Astrocyte (in vitro differentiated cells and primary cell): ENCODE data around the gene USP3. TPM values are rescaled to one million over a fixed set of nuclear protein-coding genes. Genes with fewer than 3 reads are reported as not detected.

Experiments
- DNase-seq: peaks from one replicate; pipeline ENCODE4 v3.0.0-alpha.2; 2010; ENCODE audit warnings: low read depth
- FAIRE-seq: peaks from 2 replicates; lab custom pipeline; 2011; peaks lifted over from hg19 to GRCh38; lab: Jason Lieb, UNC
- H2AFZ ChIP-seq: 2 replicates; pipeline ENCODE4 v1.6.0; 2012; ENCODE audit warnings: low read depth, low read length, inconsistent platforms
- H3K27ac ChIP-seq: 2 replicates; pipeline ENCODE4 v1.5.1; 2011; ENCODE audit warnings: low read depth, low read length, inconsistent platforms
- H3K27me3 ChIP-seq: 2 replicates; pipeline ENCODE4 v1.6.0; 2011; ENCODE audit warnings: low read length, inconsistent platforms; ENCODE audit not compliant: insufficient read depth
- H3K36me3 ChIP-seq: 2 replicates; pipeline ENCODE4 v1.5.1; 2011; ENCODE audit warnings: low read length, inconsistent platforms; ENCODE audit not compliant: insufficient read depth
- H3K4me1 ChIP-seq: 2 replicates; pipeline ENCODE4 v1.5.1; 2011; ENCODE audit warnings: low read length, inconsistent platforms; ENCODE audit not compliant: insufficient read depth
- H3K4me2 ChIP-seq: 2 replicates; pipeline ENCODE4 v1.6.0; 2012; ENCODE audit warnings: low read length, inconsistent platforms
- H3K4me3 ChIP-seq: 2 replicates; pipeline ENCODE4 v1.5.1; 2011; ENCODE audit warnings: low read depth, mild to moderate bottlenecking, low read length, inconsistent platforms; ENCODE audit not compliant: insufficient read depth
- H3K79me2 ChIP-seq: 2 replicates; pipeline ENCODE4 v1.6.0; 2012; ENCODE audit warnings: mild to moderate bottlenecking, low read length, inconsistent platforms; ENCODE audit not compliant: insufficient read depth
- H3K9ac ChIP-seq: 2 replicates; pipeline ENCODE4 v1.6.0; 2012; ENCODE audit warnings: mild to moderate bottlenecking, low read length, inconsistent platforms
- H3K9me3 ChIP-seq: 2 replicates; pipeline ENCODE4 v1.5.1; 2012; ENCODE audit warnings: low read depth, mild to moderate bottlenecking, low read length, inconsistent platforms; ENCODE audit not compliant: insufficient read depth
- H4K20me1 ChIP-seq: 2 replicates; pipeline ENCODE4 v1.6.0; 2012; ENCODE audit warnings: low read length, inconsistent platforms; ENCODE audit not compliant: insufficient read depth
- H3K27ac Mint-ChIP-seq: one replicate; pipeline ENCODE4 v1.8.0; 2021; ENCODE audit warnings: mild to moderate bottlenecking, mixed read lengths; ENCODE audit not compliant: unreplicated experiment
- H3K27me3 Mint-ChIP-seq: one replicate; pipeline ENCODE4 v1.8.0; 2021; ENCODE audit warnings: low read depth, mixed read lengths; ENCODE audit not compliant: unreplicated experiment
- H3K36me3 Mint-ChIP-seq: one replicate; pipeline ENCODE4 v1.8.0; 2021; ENCODE audit warnings: low read depth, mixed read lengths; ENCODE audit not compliant: unreplicated experiment
- H3K4me1 Mint-ChIP-seq: one replicate; pipeline ENCODE4 v1.8.0; 2021; ENCODE audit warnings: low read depth, mixed read lengths; ENCODE audit not compliant: unreplicated experiment
- H3K4me3 Mint-ChIP-seq: one replicate; pipeline ENCODE4 v1.8.0; 2021; ENCODE audit warnings: mild to moderate bottlenecking, moderate library complexity, mixed read lengths; ENCODE audit not compliant: unreplicated experiment
- H3K9me3 Mint-ChIP-seq: one replicate; pipeline ENCODE4 v1.8.0; 2021; ENCODE audit warnings: mild to moderate bottlenecking, mixed read lengths; ENCODE audit not compliant: unreplicated experiment
- CTCF ChIP-seq: IDR thresholded peaks from 2 replicates; pipeline ENCODE4 v1.5.1; 2011; ENCODE audit warnings: low read depth, mild to moderate bottlenecking, inconsistent platforms, low read length, moderate library complexity; ENCODE audit not compliant: insufficient read depth
- EZH2 ChIP-seq: IDR thresholded peaks from 2 replicates; pipeline ENCODE4 v1.6.1; 2012; ENCODE audit warnings: mild to moderate bottlenecking, low read length, inconsistent platforms; ENCODE audit not compliant: insufficient read depth
- total RNA-seq: library from RNA; stranded (reverse); gene quantifications from 2 replicates; pipeline ENCODE4 v1.2.1, GENCODE V29; 2021

USP3 gene
- total RNA-seq, 1 donor from 2014 or later = 38.1 TPM

- no peak overlapping the region for H2AFZ ChIP-seq
- H3K4me1 Mint-ChIP-seq = no peaks in the 10 kb centered on the region
- peaks cover 13% of the 10 kb centered on the region for H3K36me3 Mint-ChIP-seq
- H4K20me1 ChIP-seq = no peaks in the 10 kb centered on the region
- no peaks in the 10 kb centered on the region for H3K79me2 ChIP-seq
- FAIRE-seq (no peak), DNase-seq (no peak)
- no peaks in the 10 kb centered on the region for H3K4me1 ChIP-seq
- H3K4me3 ChIP-seq = no peak overlapping the region
- no peaks in the 10 kb centered on the region for H3K27me3 Mint-ChIP-seq
- H3K27ac ChIP-seq = no peak overlapping the region
- H3K4me2 ChIP-seq = no peak overlapping the region
- TF ChIP-seq EZH2 (no peak), CTCF (no peak)
- H3K27me3 ChIP-seq = no peaks in the 10 kb centered on the region
- no peak overlapping the region for H3K4me3 Mint-ChIP-seq
- H3K36me3 ChIP-seq = peaks cover 20% of the 10 kb centered on the region
- no peaks in the 10 kb centered on the region for H3K9me3 ChIP-seq
- H3K9me3 Mint-ChIP-seq = no peaks in the 10 kb centered on the region
- H3K9ac ChIP-seq = no peak overlapping the region
- H3K27ac Mint-ChIP-seq = no peak overlapping the region
Observed at GRCh38 chr15:63640146-63640545, 135.8 kb downstream of the USP3 start.

Other genes with a start within 250 kb of the USP3 start
- gene APH1B, start 227.0 kb upstream of the USP3 start, total RNA-seq = 14.7 and 18.2 TPM in 2 replicates
- gene CA12, start 122.7 kb upstream of the USP3 start, total RNA-seq = 0.54 and 0.70 TPM in 2 replicates
- gene FBXL22, start 92.8 kb downstream of the USP3 start, total RNA-seq = 0.34 and 0.43 TPM in 2 replicates